Thoracic aorta (tissue), 2 donors: ENCODE data around the gene CPAMD8. TPM values are rescaled to one million over a fixed set of nuclear protein-coding genes. Genes with fewer than 3 reads are reported as not detected.
"Not testable (repeated sequence)": the region's sequence is repeated elsewhere in the genome, so short reads cannot be mapped to it uniquely, and the experiment has no call there.

Source experiments
- ATAC-seq: fragments of 150-250 bp; one replicate; pipeline ENCODE4 v1.8.0; 2017; ENCODE audit warnings: low read depth; ENCODE audit not compliant: insufficient number of reproducible peaks, low FRiP score
- DNase-seq: peaks from one replicate; pipeline ENCODE4 v3.0.0-alpha.2; 2020; ENCODE audit warnings: low spot score
- H3K27ac ChIP-seq, 2 donors: fragments of 200-600 bp; sonication (generic); 1 replicate in 1 of 2; 2 replicates in 1 of 2; pipeline ENCODE4 v1.5.1; 2016; ENCODE audit warnings: mild to moderate bottlenecking in 2 of 2, moderate library complexity in 2 of 2
- H3K27me3 ChIP-seq: fragments of 200-600 bp; sonication (generic); replicated peaks from 2 replicates; pipeline ENCODE4 v1.6.0; 2016; ENCODE audit warnings: mild to moderate bottlenecking; ENCODE audit not compliant: insufficient read depth
- H3K36me3 ChIP-seq: fragments of 200-600 bp; sonication (generic); one replicate; pipeline ENCODE4 v1.5.1; 2016
- H3K4me1 ChIP-seq, 2 donors: fragments of 200-600 bp; sonication (generic); 1 replicate in 1 of 2; 2 replicates in 1 of 2; pipeline versions ENCODE4 v1.5.1 to v1.6.0; 2016; ENCODE audit warnings: low read depth in 2 of 2, mild to moderate bottlenecking in 1 of 2; ENCODE audit not compliant: control insufficient read depth in 1 of 2
- H3K4me3 ChIP-seq: fragments of 200-600 bp; sonication (generic); 2 replicates; pipeline ENCODE4 v1.5.1; 2016; ENCODE audit warnings: mild to moderate bottlenecking
- H3K9me3 ChIP-seq: fragments of 200-600 bp; sonication (generic); 2 replicates; pipeline ENCODE4 v1.5.1; 2016
- total RNA-seq, 2 donors: library from RNA; depleted of rRNA; stranded (reverse); fragments of >200 nt; gene quantifications; one replicate each; pipeline versions ENCODE4 v1.1.0 to v1.2.3, GENCODE V29; 2016
- TF ChIP-seq, protein P1 (sequence below): fragments of 200-600 bp; sonication (generic); IDR thresholded peaks from one replicate; pipeline ENCODE4 v1.5.1; 2019; ENCODE audit warnings: antibody characterized with exemption

The CPAMD8 gene
- total RNA-seq, 2 donors from 2014 or later: 27.3 to 36.4 TPM

DNA sequence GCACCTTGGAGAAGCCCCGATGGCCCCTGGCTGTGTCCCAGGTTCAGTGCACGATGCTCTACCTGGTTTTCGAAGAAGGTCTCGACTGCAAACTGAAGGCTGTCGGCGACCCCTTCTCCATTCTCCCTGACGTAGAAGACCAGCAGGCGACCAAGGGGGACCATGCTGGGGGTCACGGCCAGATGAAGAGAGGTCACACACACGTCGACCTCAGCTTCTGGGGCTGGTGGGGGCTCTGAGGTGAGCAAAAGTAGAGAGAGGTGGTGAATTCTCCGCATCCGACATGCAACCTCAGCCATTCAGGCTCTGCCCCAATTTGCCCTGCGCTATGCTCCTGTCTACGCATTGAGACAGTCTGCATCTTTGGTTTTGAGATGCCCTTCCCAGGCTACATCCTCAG is 49.3 kb downstream of the CPAMD8 start:
- ATAC-seq (no peak), DNase-seq (no peak)
- Histone ChIP-seq H3K36me3 (no peaks in the 10 kb centered on the region), H3K27ac (no peak overlapping the region), H3K27me3 (no peaks in the 10 kb centered on the region), H3K4me1 (no peaks in the 10 kb centered on the region), H3K9me3 (no peaks in the 10 kb centered on the region), H3K4me3 (no peak overlapping the region)
- TF ChIP-seq, protein P1, sequence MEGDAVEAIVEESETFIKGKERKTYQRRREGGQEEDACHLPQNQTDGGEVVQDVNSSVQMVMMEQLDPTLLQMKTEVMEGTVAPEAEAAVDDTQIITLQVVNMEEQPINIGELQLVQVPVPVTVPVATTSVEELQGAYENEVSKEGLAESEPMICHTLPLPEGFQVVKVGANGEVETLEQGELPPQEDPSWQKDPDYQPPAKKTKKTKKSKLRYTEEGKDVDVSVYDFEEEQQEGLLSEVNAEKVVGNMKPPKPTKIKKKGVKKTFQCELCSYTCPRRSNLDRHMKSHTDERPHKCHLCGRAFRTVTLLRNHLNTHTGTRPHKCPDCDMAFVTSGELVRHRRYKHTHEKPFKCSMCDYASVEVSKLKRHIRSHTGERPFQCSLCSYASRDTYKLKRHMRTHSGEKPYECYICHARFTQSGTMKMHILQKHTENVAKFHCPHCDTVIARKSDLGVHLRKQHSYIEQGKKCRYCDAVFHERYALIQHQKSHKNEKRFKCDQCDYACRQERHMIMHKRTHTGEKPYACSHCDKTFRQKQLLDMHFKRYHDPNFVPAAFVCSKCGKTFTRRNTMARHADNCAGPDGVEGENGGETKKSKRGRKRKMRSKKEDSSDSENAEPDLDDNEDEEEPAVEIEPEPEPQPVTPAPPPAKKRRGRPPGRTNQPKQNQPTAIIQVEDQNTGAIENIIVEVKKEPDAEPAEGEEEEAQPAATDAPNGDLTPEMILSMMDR: no peak

DNA sequence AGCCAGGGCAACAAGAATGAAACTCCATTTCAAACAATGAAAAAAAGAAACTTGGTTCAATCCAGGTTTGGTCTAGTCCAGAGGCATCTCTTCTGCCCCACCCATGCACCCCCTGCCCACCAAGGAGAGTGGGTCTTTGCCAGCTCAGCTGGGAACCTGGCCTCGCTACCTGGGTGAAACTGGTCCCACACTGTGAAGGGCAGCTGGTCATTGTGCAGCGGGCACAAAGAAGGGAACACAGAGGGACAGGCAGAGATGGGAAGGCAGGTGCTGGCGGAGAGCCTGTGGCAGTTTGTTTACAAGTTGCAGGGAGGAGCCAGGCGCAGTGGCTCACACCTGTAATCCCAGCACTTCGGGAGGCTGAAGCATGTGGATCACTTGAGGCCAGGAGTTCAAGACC is 50.2 kb downstream of the CPAMD8 start:
- ATAC-seq (no peak), DNase-seq (no peak)
- H3K4me3 ChIP-seq: no peak overlapping the region
- H3K27ac ChIP-seq: no peak overlapping the region
- no peaks in the 10 kb centered on the region for H3K9me3 ChIP-seq
- TF ChIP-seq, protein P1: no peak
- H3K4me1 ChIP-seq: no peaks in the 10 kb centered on the region
- no peaks in the 10 kb centered on the region for H3K27me3 ChIP-seq
- H3K36me3 ChIP-seq: no peaks in the 10 kb centered on the region

DNA sequence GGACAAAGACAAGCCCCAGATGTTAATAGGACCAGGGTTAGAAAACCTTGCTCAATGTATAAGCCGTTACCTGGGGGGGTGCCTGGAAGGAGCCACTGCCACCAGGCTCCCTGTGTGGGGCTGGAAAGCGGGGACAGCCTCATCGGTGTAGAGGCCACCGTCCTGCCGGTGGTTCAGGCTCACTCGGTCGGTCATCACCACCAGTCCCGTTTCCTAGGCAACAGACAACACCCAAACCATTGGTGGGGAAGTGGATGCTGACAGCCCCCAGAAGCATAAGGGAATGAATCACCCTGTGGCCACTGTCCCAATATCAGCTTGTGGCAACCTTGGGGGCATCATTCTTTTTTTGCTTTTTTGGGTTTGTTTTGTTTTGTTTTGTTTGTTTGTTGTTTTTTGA is 55.8 kb downstream of the CPAMD8 start:
- Histone ChIP-seq H3K36me3 (no peaks in the 10 kb centered on the region), H3K9me3 (peaks cover 9% of the 10 kb centered on the region), H3K4me3 (no peak overlapping the region), H3K27me3 (no peaks in the 10 kb centered on the region), H3K4me1 (no peaks in the 10 kb centered on the region), H3K27ac (no peak overlapping the region)
- DNase-seq: no peak
- no peak for ATAC-seq
- TF ChIP-seq, protein P1: no peak

DNA sequence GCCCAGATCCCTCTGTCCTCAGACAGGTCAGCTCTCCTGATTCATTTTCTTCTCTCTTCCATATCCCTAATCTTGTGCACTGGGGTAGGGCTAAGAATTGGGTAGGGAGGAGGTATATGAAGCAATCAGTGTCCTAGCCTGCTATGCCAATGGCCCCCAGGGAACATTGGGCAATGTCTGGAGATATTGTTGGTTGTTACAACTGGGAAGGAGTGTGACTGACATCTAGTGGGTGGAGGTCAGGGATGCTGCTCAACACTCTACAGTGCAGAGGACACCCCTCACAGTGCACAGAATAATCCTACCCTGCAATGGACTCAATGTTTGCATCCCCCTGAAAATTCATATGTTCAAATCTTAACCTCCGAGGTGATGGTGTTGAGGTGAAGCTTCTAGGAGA is 57.5 kb downstream of the CPAMD8 start:
- TF ChIP-seq, protein P1: no peak
- ATAC-seq: no peak
- no peak overlapping the region for H3K4me3 ChIP-seq
- H3K27me3 ChIP-seq: no peaks in the 10 kb centered on the region
- H3K27ac ChIP-seq: no peak overlapping the region
- no peaks in the 10 kb centered on the region for H3K4me1 ChIP-seq
- DNase-seq: no peak
- no peaks in the 10 kb centered on the region for H3K36me3 ChIP-seq
- H3K9me3 ChIP-seq: peaks cover 9% of the 10 kb centered on the region

DNA sequence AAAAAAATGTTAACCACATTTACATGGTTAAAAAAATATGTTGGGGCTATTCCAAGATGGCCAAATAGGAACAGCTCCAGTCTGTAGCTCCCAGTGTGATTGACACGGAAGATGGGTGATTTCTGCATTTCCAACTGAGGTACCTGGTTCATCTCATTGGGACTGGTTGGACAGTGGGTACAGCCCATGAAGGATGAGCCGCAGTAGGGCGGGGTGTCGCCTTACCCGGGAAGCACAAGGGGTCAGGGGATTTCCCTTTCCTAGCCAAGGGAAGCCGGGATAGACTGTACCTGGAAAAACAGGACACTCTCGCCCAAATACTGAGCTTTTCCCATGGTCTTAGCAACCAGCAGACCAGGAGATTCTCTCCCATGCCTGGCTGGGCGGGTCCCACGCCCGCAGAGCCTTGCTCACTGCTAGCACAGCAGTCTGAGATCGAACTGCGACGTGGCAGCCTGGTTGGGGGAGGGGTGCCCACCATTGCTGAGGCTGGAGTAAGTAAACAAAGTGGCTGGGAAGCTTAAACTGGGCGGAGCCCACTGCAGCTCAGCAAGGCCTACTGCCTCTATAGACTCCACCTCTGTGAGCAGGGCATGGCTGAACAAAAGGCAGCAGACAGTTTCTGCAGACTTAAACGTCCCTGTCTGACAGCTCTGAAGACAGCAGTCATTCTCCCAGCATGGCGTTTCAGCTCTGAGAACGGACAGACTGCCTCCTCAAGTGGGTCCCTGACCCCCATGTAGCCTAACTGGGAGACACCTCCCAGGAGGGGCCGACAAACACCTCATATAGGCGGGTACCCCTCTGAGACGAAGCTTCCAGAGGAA is 65.4 kb downstream of the CPAMD8 start:
- not testable (repeated sequence) for H3K9me3 ChIP-seq, H3K27me3 ChIP-seq, H3K36me3 ChIP-seq, ATAC-seq, DNase-seq, H3K4me3 ChIP-seq
- Histone ChIP-seq H3K4me1 (peaks cover 7 to 43% of the 10 kb centered on the region in 2 donors), H3K27ac (peak overlapping the region; percentile 52 to 73)

DNA sequence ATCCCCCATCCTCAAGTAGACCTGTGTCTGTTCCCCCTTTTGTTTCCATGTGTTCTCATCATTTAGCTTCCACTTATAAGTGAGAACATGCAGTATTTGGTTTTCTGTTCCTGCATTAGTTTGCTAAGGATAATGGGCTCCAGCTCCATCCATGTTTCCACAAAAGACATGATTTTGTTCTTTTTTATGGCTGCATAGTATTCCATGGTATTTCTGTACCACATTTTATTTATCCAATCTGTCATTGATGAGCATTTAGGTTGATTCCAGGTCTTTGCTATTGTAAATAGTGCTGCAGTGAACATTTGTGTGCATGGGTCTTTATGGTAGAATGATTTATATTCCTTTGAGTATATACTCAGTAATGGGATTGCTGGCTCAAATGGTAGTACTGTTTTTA is 68.3 kb downstream of the CPAMD8 start:
- not testable (repeated sequence) for H3K27me3 ChIP-seq, H3K27ac ChIP-seq, H3K9me3 ChIP-seq, ATAC-seq, H3K4me3 ChIP-seq, H3K36me3 ChIP-seq, DNase-seq
- peaks cover 7 to 40% of the 10 kb centered on the region in 2 donors for H3K4me1 ChIP-seq
